HG02973 (cell line): ENCODE measurements around the gene LYRM4.

Experiments
- ATAC-seq: cut with Tn5 transposase; IDR thresholded peaks from one replicate; pipeline ENCODE4 v1.9.1; 2021; ENCODE audit warnings: moderate library complexity; ENCODE audit not compliant: unreplicated experiment

LYRM4 gene

GRCh38 chr6:5149891-5150290, 110.9 kb downstream of the LYRM4 start:
- no peak for ATAC-seq

DNA sequence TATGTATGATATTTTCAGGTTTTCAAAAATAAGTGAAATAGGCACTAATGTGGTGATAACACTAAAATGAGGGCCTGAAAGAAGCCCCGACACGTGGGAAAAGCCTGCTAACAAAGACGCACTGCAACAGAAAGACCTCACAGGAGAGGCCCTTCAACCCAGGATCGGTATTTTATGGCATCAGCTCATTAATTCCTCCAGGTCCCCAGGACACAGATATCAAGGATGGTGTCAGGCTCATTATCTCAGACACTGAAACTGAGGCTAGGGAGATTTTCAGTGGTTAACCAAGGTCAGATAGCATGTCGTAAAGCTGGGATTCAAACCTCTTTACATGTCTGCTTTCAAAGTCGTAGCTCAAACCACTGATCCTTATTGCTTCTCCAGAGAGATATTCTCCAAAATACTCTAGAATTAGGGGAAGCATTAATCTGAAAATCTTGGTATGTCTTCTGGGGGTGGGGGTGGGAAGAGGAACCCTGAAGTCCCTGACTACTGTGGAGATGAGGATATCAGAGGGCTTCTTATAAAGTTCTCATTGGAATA, 111.5 kb downstream of the LYRM4 start:
- no peak for ATAC-seq

GRCh38 chr6:5146398-5146797, 114.4 kb downstream of the LYRM4 start:
- ATAC-seq = no peak

DNA sequence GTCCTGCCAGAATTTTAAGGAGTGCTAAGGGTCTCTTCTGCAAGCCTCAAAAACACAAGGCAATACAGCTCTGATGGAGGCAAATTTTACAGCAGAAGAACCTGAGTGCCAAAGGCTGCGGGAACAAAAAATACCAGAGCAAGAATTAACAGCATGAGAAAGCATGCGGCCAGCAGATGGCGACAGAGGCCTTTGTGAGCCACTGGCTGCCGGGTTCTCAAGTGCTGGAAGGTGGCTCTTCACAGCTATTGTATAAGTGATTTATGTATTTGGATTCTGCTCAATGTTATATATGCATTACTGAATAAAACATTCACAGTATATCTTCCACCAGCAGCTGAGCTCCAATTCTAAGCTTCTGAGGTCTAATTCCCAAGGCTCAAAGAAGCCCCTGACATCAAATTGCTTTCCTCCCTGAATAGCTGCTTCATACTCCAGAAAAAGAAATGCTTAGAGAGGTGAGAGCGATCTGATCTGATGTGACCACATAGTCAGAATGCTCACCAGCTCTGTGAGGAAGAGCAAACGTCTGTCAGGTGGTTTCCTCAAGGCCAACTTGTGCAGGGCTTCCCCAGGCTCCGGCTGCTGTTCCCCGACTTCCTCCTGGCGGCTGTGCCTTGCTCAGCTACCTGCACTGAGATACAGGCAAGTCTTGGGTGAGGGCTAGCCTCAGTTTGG, 117.0 kb downstream of the LYRM4 start:
- peak; percentile 50 for ATAC-seq

GRCh38 chr6:5142915-5143314, 117.8 kb downstream of the LYRM4 start:
- ATAC-seq = no peak

DNA sequence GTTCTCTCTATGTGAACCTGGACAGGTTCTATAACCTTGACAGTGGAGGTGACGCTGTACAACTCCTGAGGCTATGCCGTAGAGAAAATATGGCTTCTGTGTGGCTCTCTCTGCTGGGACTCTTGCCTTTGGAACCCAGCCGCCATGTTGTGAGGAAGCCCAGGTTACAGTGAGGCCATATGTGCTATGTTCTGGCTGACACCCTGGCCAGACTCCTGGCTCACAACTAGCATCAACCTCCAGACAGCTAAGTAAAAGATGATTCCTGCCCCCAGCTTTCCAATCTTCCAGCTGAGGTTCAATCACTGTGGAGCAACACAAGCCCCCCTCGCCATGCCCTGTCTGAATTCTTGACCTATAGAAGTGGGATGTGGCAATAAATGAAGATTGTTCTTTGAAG, 118.6 kb downstream of the LYRM4 start:
- ATAC-seq = no peak

DNA sequence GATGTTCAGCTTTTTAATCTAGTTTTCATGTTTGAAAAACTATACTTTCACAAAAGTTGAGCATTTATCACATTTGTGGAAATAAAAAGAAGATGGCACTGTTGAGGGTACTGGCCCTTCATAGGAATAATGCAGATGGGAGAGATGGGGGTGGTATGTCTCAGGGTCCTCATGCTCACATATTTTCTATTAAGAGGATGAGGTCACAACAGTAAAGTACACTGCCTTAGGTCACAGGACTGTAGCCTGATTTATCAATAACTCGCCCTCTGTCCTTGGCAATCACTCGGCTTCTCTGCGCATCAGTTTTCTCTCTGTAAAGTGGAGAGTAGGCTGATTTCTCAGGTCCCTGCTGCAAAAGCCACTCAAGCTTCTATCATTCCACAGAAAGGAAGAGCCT, 119.7 kb downstream of the LYRM4 start:
- ATAC-seq = no peak

DNA sequence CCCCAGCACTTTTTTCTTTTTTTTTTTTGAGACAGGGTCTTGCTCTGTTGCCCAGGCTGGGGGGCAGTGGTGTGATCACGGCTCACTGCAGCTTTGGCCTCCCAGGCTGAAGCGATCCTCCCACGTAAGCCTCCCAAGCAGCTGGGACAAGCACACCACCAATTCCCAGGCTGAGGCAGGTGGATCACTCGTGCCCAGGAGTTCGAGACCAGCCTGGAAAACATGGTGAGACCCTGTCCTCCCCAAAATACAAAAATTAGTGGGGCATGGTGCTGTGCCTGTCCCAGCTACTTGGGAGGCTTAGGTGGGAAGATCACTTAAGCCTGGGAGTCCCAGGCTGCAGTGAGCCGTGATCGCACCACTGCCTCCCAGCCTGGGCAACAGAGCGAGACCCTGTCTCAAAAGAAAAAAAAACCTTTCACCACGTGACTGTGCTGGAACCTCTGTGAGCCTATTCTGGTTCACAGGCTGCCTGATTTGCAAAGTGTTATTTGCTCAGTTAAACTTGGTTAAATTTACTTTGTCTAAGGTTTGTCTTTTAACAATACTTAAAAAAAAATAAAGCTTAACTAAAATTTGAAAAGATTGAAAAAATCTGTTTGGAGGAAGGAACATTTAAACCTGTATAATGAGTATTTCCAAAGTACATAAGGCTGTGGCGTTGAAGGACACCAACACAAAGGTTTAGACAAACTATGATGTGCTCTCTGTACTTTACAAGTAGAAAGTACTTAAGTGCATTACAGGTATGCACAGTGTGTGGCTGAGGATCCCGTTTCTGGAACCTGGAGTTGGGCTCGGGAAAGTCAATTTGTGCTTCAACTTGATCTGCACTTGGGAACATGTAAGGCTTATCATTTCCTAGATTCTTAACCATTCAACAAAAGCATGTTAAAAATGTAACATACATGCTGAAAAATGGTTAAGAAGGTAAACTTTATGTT, 120.7 kb downstream of the LYRM4 start:
- no peak for ATAC-seq

- no peak for ATAC-seq
Observed at GRCh38 chr6:5138995-5139827, 121.5 kb downstream of the LYRM4 start.

DNA sequence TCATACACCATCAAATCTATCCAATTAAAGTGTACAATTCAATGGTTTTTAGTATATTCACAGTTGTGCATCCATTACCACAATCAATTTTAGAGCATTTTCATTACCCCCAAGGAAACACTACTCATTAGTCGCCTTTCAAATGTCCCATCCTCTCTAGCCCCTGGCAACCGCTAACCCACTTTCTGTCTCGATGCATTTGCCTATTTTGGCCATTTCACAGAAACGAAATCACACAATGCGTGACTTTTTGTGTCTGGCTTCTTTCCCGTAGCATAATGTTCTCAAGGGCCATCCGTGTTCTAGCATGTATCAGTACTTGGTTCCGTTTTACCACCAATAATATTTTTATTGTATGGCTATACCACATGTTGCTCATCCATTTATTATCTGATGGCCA, 123.9 kb downstream of the LYRM4 start:
- no peak for ATAC-seq

DNA sequence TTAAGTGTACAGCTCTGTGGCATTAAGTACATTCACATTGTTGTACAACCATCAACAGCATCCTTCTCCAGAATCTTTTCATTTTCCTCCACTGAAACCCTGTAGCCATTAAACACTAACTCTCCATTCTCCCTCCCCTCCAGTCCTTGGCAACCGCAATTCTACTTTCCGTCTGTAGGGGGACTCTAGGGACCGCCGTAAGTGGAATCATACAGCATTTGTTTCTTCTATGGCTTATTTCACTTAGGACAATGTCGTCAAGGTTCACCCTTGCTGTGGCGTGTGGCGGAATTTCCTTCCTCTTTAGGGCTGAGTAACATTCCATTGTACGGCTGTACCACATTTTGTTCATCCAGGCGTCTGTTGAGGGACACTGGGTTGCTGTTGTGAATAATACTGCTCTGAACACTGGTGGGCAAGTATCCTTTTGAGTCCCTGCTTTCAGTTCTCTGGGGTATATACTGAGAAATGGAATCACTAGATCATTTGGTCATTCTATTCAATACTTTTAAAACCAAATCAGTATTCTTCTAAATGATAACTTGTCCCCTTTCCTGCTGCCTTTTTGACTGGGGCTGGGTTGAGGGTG, 124.9 kb downstream of the LYRM4 start:
- peak; percentile 46 for ATAC-seq

GRCh38 chr6:5133943-5134342, 126.8 kb downstream of the LYRM4 start:
- ATAC-seq = no peak

GRCh38 chr6:5132731-5133130, 128.0 kb downstream of the LYRM4 start:
- peak; percentile 85 for ATAC-seq

DNA sequence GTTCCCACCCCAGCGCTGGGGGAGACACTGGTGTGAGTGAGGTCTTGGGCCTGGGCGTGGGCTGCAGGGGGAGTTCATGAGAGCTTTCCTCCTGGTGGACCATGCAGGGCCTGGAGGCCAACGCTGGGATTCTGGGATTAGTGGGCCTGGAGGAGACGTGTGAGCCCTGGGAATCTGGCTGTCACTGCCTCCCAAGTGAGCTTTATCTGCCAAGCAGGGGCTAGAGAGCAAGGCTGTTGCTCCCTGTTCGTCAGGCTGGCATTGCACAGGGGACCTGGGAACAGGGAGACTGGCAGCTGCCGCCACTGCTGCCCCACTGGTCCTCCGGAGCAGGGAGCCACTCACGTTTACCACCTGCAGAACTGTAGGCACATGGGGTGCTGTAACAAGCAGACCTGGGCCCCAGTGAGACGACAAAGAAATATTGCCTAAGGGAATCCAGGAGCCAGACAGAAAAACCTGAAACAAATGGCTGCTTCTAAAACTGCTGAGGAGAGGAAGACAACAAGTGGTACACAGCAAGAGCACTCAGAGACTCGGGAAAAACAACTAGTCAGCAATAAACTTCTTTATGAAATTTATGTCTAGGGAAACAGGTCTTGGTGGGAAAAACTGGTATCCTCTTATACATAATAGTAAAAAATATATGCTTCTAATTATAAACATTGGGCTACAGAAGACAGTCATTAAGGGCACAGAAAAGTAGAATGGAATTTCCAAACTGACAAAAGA, 130.4 kb downstream of the LYRM4 start:
- no peak for ATAC-seq

DNA sequence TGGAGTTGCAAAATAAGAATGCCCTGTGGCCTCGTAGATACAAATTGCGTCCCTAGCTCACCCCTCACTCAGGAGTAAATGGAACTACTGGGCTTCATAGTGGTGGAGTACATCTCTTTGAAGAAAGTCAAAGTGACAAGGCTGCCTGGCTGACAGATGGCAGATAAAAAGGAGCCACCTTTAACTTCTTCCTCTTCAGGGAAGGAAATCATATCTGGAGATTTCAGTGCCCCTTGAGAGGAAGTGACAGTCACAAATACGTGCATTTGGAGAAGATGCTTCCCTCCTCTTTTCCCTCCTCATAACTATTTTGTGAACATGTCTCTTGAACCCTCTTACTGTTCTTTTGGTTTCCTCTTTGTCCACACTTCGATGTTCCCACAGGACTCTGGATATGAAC, 132.4 kb downstream of the LYRM4 start:
- no peak for ATAC-seq

- ATAC-seq = no peak
Observed at GRCh38 chr6:5127106-5127687, 133.6 kb downstream of the LYRM4 start.

GRCh38 chr6:5126214-5126613, 134.5 kb downstream of the LYRM4 start:
- ATAC-seq = no peak

- ATAC-seq = no peak
Observed at GRCh38 chr6:5125152-5126006, 135.4 kb downstream of the LYRM4 start.

GRCh38 chr6:5124526-5124925, 136.2 kb downstream of the LYRM4 start:
- ATAC-seq = no peak
